ENCODE results near the gene C12orf57. TPM values are rescaled to one million over a fixed set of nuclear protein-coding genes. Genes with fewer than 3 reads are reported as not detected.

C12orf57 gene
- total and polyA plus RNA-seq, 2 of the 13 experiments (the other 11 are each of a cell fraction or from before 2014, with no cell fraction given) = 84.0 to 287 TPM

DNA sequence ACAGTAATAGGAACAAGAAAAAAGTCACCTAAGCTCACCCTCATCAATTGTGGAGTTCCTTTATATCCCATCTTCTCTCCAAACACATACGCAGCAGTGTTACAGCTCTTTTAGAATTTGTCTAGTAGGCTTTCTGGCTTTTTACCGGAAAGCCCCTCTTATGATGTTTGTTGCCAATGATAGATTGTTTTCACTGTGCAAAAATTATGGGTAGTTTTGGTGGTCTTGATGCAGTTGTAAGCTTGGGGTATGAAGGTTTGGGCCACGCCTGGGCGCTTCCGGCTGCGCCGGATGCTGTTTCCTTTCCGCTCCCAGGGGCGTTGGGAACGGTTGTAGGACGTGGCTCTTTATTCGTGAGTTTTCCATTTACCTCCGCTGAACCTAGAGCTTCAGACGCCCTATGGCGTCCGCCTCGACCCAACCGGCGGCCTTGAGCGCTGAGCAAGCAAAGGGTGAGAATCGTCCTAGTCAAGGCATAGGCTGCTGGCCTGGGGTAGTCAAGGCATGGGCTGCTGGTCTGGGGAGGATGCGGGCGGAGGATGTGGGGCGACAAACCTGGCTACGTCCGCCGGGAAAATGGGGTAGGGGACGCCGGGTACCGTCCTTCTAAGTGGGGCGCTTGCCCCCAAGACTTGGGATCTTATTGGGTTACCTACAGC lies at the start of gene C12orf57, which contains the start of gene RNU7-1 (continued):
- no peak for TF ChIP-seq ATF5 (CRISPR knock-in tag; IDR thresholded peaks at IDR 0.05; ENCODE audit: low read depth)
- TF ChIP-seq CAMTA2 (CRISPR knock-in tag; IDR thresholded peaks at IDR 0.05; ENCODE audit: borderline replicate concordance) = no peak
- TF ChIP-seq ZNF10 (CRISPR knock-in tag; IDR thresholded peaks at IDR 0.05; ENCODE audit: borderline replicate concordance, low read depth) = no peak
- TF ChIP-seq TAF15 (IDR thresholded peaks at IDR 0.05; ENCODE audit: low read depth, low read length, poor library complexity, severe bottlenecking) = peak; percentile 26
- TF ChIP-seq SNAPC2 (CRISPR knock-in tag; IDR thresholded peaks at IDR 0.05) = peak; percentile 100
- TF ChIP-seq MXI1 (IDR thresholded peaks at IDR 0.05; ENCODE audit: borderline replicate concordance, low read depth, low read length) = peak; percentile 40; the same call in 1 of the 3 replicates
- TF ChIP-seq ZNF841 (CRISPR knock-in tag; IDR thresholded peaks at IDR 0.05; ENCODE audit: borderline replicate concordance) = peak; percentile 87; the same call in 1 of the 2 replicates
- TF ChIP-seq, protein P1, sequence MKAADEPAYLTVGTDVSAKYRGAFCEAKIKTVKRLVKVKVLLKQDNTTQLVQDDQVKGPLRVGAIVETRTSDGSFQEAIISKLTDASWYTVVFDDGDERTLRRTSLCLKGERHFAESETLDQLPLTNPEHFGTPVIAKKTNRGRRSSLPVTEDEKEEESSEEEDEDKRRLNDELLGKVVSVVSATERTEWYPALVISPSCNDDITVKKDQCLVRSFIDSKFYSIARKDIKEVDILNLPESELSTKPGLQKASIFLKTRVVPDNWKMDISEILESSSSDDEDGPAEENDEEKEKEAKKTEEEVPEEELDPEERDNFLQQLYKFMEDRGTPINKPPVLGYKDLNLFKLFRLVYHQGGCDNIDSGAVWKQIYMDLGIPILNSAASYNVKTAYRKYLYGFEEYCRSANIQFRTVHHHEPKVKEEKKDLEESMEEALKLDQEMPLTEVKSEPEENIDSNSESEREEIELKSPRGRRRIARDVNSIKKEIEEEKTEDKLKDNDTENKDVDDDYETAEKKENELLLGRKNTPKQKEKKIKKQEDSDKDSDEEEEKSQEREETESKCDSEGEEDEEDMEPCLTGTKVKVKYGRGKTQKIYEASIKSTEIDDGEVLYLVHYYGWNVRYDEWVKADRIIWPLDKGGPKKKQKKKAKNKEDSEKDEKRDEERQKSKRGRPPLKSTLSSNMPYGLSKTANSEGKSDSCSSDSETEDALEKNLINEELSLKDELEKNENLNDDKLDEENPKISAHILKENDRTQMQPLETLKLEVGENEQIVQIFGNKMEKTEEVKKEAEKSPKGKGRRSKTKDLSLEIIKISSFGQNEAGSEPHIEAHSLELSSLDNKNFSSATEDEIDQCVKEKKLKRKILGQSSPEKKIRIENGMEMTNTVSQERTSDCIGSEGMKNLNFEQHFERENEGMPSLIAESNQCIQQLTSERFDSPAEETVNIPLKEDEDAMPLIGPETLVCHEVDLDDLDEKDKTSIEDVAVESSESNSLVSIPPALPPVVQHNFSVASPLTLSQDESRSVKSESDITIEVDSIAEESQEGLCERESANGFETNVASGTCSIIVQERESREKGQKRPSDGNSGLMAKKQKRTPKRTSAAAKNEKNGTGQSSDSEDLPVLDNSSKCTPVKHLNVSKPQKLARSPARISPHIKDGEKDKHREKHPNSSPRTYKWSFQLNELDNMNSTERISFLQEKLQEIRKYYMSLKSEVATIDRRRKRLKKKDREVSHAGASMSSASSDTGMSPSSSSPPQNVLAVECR (CRISPR knock-in tag; IDR thresholded peaks at IDR 0.05; ENCODE audit: borderline replicate concordance) = peak; percentile 78
- TF ChIP-seq ZNF883 (CRISPR knock-in tag; IDR thresholded peaks at IDR 0.05; ENCODE audit: not compliant biosample characterization) = no peak
- no peak for TF ChIP-seq RARG (CRISPR knock-in tag; IDR thresholded peaks at IDR 0.05; ENCODE audit: low read depth)
- TF ChIP-seq, protein P2, sequence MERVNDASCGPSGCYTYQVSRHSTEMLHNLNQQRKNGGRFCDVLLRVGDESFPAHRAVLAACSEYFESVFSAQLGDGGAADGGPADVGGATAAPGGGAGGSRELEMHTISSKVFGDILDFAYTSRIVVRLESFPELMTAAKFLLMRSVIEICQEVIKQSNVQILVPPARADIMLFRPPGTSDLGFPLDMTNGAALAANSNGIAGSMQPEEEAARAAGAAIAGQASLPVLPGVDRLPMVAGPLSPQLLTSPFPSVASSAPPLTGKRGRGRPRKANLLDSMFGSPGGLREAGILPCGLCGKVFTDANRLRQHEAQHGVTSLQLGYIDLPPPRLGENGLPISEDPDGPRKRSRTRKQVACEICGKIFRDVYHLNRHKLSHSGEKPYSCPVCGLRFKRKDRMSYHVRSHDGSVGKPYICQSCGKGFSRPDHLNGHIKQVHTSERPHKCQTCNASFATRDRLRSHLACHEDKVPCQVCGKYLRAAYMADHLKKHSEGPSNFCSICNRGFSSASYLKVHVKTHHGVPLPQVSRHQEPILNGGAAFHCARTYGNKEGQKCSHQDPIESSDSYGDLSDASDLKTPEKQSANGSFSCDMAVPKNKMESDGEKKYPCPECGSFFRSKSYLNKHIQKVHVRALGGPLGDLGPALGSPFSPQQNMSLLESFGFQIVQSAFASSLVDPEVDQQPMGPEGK (CRISPR knock-in tag; IDR thresholded peaks at IDR 0.05) = peak; percentile 55
- TF ChIP-seq LCORL (IDR thresholded peaks at IDR 0.05) = peak; percentile 32; the same call in 1 of the 2 replicates
- TF ChIP-seq LCORL (CRISPR knock-in tag; IDR thresholded peaks at IDR 0.05) = 0 out of 2 replicates have a peak, but pooled peaks have one; percentile 28
- TF ChIP-seq, protein P3, sequence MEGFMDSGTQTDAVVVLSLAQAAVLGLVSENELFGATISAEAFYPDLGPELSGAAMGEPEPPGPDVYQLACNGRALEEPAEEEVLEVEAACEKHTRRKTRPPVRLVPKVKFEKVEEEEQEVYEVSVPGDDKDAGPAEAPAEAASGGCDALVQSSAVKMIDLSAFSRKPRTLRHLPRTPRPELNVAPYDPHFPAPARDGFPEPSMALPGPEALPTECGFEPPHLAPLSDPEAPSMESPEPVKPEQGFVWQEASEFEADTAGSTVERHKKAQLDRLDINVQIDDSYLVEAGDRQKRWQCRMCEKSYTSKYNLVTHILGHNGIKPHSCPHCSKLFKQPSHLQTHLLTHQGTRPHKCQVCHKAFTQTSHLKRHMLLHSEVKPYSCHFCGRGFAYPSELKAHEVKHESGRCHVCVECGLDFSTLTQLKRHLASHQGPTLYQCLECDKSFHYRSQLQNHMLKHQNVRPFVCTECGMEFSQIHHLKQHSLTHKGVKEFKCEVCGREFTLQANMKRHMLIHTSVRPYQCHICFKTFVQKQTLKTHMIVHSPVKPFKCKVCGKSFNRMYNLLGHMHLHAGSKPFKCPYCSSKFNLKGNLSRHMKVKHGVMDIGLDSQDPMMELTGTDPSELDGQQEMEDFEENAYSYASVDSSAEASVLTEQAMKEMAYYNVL (CRISPR knock-in tag; IDR thresholded peaks at IDR 0.05; ENCODE audit: borderline replicate concordance) = no peak; the same call in 1 of the 2 replicates
- TF ChIP-seq YEATS4 (CRISPR knock-in tag; IDR thresholded peaks at IDR 0.05; ENCODE audit: borderline replicate concordance) = peak; percentile 64
- peak; percentile 75; the same call in 1 of the 2 replicates for TF ChIP-seq ZSCAN12 (CRISPR knock-in tag; IDR thresholded peaks at IDR 0.05)
- TF ChIP-seq NR2F6 (IDR thresholded peaks at IDR 0.05) = peak; percentile 66; the same call in 1 of the 2 replicates
- peak; percentile 64 for TF ChIP-seq NR2F6 (CRISPR knock-in tag; IDR thresholded peaks at IDR 0.05)
- TF ChIP-seq ZNF513 (CRISPR knock-in tag; conservative IDR thresholded peaks at IDR 0.05) = no peak
